HG02759 (cell line): ENCODE measurements around the gene IFT22.
"Not testable (repeated sequence)": the region's sequence is repeated elsewhere in the genome, so short reads cannot be mapped to it uniquely, and the experiment has no call there.

Experiments
- ATAC-seq: cut with Tn5 transposase; IDR thresholded peaks from one replicate; pipeline ENCODE4 v1.9.1; 2021; ENCODE audit warnings: mild to moderate bottlenecking, moderate library complexity; ENCODE audit not compliant: unreplicated experiment

Gene IFT22

DNA sequence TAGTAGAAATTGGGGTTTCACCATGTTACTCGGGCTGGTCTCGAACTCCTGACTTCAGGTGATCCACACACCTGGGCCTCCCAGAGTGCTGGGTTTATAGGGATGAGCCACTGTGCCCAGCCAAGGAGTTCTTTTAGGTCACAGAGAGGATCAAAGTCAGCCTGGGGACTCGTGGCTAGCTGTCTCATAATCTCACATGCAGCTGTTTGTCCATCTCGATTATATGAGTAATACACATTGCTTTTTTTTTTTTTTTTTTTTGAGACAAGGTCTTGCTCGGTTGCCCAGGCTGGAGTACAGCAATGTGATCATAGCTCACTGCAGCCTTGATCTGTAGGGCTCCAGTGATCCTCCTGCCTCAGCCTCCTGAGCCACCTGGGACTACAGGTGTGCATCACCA, 2.2 kb downstream of the IFT22 start:
- ATAC-seq, result no peak

DNA sequence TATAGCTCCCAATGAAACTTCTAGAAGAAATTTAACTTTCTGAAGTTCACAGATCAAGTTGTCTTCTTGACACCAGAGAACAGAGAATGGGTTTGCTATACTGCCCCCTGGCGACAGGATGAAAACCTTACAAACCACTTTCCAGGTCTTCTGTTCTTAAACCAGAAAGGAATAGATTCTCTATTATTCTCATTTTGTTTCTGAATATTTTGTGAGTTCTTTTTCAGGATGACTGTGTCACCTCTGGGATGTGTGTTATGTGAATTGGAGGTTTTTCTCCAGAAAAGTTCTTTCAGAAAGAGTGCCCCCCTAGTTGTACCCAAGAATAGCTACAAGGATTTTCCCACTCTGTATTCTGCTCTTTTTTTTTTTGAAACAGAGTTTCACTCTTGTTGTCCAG, 6.3 kb downstream of the IFT22 start:
- ATAC-seq, result no peak

DNA sequence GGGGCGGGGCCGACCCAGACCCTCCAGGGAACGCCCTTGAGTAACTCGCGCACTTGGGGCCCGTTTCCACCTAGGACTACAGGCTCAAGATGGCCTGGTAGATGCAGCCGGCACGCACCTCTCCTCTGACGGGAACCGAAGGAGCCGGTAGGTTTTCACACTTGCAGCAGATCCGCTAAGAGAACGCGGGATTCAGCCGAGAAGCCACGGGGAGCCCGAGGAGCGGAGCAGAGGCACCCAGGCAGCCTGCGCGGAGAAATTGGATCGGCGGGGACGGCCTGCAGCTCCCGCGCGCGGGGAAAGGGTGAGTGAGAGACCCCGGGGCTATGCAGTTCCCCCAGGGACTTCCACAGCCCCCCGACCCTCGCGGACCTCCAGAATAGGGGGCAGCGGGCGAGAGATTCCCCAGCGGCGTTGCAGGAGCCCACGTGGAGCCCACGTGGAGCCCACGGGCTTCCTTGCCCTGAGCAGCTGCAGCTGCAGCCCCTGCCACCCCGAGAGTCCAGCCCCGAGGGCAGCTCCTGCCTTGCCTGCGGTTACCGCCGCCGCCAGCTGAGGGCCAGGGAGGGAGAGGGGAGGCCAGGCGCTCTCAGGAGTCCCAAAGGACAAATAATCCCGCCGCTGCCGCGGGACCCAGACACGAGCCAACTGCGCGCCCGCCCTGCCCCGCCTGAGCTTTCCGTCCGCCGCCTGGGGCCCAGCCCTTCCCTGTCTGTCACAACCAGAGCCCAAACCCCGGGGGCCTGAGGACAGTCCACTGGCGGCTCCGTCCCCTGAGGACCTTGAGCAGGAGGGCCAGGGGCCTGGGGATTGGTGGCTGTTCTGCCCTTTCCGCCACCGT, 13.1 kb downstream of the IFT22 start:
- ATAC-seq, result no peak

DNA sequence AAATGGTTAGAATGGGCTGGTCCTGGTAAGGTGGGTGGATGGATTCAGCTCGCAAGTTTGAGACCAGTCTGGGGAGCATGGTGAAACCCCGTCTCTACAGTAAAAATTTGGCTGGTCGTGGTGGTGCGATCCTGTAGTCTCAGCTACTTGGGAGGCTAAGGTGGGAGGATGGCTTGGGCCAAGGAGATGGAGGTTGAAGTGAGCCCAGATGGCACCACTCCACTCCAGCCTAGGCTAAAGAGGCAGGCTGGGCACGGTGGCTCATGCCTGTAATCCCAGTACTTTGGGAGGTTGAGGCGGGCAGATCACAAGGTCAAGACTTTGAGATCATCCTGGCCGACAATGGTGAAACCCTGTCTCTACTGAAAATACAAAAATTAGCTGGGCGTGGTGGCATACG, 15.3 kb downstream of the IFT22 start:
- ATAC-seq, result no peak

DNA sequence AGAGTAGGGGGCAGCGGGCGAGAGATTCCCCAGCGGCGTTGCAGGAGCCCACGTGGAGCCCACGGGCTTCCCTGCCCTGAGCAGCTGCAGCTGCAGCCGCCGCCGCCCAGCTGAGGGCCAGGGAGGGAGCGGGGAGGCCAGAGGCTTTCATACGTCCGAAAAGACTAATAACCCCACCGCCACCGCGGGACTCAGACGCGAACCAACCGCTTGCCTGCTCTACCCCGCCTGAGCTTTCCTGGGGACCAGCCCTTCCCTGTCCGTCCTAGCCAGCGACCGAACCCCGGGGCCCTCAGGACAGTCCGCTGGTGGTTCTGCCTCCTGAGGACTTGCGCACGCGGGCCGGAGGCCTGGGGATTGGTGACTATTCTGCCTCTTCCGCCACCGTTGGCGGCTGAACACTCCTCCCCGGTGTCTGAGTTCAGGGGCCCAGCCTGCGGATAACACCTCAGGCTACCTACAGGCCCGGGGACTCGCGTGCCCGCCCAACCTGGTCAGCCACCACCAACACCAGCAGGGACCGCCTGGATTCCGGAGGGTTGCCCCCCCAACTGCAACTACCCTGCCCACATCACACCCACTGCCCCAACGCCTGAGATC, 18.4 kb downstream of the IFT22 start:
- ATAC-seq, result no peak

GRCh38 chr7:101302641-101303101, 18.9 kb downstream of the IFT22 start:
- ATAC-seq, result no peak

GRCh38 chr7:101300465-101301376, 20.9 kb downstream of the IFT22 start:
- no peak for ATAC-seq

DNA sequence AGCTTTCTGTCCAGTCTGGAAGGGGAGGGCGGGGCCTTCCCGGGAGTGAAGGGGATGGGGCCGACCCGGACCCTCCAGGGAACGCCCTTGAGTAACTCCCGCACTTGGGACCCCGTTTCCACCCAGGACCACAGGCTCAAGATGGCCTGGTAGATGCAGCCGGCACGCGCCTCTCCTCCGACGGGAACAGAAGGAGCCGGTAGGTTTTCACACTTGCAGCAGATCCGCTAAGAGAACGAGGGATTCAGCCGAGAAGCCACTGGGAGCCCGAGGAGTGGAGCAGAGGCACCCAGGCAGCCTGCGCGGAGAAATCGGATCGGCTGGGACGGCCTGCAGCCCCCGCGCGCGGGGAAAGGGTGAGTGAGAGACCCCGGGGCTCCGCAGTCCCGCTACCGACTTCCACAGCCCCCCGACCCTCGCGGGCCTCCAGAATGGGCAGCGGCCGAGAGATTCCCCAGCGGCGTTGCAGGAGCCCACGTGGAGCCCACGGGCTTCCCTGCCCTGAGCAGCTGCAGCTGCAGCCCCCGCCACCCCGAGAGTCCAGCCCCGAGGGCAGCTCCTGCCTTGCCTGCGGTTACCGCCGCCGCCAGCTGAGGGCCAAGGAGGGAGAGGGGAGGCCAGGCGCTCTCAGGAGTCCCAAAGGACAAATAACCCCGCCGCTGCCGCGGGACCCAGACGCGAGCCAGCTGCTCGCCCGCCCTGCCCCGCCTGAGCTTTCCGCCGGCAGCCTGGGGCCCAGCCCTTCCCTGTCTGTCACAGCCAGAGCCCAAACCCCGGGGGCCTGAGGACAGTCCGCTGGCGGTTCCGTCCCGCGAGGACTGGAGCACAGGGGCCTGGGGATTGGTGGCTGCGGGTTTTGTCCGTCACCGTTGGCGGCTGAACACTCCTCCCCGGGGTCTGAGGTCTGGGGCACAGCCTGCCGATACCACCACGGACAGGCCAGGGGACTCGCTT, 21.8 kb downstream of the IFT22 start:
- no peak for ATAC-seq

DNA sequence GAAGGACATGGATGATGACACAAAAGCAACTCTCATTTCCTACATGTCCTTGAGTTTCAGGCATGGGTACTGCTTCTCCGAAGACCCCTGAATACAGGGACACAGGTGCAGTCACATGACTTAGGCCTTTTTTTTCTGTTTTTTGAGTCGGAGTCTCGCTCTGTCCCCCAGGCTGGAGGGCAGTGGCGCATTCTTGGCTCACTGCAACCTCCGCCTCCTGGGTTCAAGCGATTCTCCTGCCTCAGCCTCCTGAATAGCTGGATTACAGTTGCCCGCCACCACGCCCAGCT, 26.8 kb downstream of the IFT22 start:
- ATAC-seq, result no peak

DNA sequence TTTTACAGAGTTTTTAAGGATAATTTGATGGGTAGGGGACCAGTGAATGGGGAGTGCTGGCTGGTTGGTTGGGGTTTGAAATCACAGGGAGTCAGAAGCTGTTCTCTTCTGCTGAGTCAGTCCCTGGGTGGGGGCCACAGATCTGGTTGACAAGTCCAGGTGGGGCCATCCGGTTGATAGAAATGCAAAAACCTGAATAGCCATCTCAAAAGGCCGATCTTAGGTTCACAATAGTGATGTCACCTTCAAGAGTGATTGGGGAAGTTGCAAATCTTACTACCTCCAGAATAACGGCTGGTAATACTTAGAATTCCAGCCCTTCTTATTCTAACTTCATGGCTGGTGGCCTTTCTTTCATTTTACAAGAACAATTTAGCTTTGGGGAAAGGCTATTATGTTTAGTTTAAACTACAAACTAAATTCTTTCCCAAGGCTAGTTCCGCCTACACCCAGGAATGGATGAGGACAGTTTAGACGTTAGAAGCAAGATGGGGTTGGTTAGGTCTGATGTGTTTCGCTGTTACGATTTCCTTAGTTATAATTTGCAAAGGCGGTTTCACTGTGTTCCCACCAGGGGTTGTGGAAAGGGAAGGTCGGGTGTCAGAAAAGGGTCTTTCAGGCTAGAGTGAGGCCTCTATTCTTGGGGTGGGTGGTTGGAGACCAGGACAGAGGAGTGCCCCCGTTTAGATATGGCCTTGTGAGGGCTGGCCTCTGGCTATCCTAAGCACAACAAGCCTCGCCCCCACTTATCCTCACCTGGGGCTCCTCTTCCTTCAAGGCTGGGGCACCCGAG, 27.4 kb downstream of the IFT22 start:
- no peak for ATAC-seq

GRCh38 chr7:101293069-101294021, 28.3 kb downstream of the IFT22 start:
- not testable (repeated sequence) for ATAC-seq

DNA sequence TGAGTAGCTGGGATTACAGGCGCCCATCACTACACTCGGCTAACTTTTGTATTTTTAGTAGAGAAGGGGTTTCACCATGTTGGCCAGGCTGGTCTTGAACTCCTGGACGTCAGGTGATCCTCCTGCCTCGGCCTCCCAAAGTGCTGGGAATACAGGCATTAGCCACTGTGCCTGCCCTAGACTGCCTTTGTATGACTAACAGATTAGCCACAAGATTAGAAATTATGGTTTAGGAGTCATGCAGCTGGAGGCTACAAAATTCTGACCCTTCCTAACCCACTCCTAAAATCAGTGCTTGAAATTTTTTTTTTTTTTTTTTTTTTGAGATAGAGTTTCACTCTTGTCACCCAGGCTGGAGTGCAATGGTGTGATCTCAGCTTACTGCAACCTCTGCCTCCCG, 29.0 kb downstream of the IFT22 start:
- not testable (repeated sequence) for ATAC-seq

GRCh38 chr7:101290186-101291037, 31.2 kb downstream of the IFT22 start:
- not testable (repeated sequence) for ATAC-seq

GRCh38 chr7:101289687-101290086, 31.9 kb downstream of the IFT22 start:
- ATAC-seq, result not testable (repeated sequence)

GRCh38 chr7:101288439-101288838, 33.2 kb downstream of the IFT22 start:
- ATAC-seq, result no peak

DNA sequence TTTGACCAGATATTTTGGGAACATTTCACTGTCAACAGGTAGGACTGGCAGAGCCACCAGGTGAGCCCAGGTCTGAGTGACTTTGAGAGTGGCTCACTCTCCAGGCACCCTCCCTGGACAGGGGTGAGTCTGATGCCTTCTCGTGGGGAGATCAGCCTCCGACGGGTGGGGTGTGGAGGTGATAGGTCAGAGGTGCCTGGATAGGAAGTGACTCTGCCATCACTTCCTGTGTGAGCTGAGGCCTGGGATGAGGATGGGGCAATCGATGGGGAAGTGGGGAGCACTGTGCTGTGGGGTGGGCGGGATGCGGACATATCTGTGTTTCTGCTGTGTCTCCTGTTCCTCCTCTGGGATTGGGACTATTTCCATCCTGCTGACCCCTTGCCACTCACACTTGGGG, 34.6 kb downstream of the IFT22 start:
- ATAC-seq, result no peak

- not testable (repeated sequence) for ATAC-seq
Measured at GRCh38 chr7:101285880-101286279, 35.7 kb downstream of the IFT22 start.

DNA sequence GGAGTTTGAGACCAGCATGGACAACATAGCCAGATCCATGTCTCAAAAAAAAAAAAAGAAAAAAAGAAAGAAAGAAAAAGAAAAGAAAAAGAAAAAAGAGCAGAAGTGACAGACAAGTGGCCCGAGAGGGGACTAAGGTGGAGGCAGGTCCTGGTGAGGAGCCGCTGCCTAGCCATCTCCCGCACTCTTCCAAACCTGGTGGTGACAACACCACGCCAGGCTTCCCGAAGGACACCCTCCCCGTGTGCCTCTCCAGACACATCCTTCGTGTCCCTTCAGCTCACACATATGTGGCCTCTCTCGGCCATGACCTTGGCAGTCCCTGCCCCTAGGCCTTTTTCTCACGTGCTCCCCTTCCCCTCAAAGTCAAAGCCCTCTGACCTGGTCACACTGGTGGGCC, 36.4 kb downstream of the IFT22 start:
- ATAC-seq, result no peak
